GM19238 (cell line): ENCODE measurements around the gene PRDX6.
"Not testable (repeated sequence)": the region's sequence is repeated elsewhere in the genome, so short reads cannot be mapped to it uniquely, and the experiment has no call there.

Experiments used
- DNase-seq: peaks from one replicate; pipeline ENCODE4 v3.0.0; 2011; ENCODE audit warnings: low spot score; ENCODE audit not compliant: insufficient read length

Gene PRDX6

GRCh38 chr1:173477286-173478093 lies at the start of gene PRDX6:
TSS of gene PRDX6 (plus strand) at chr1:173477335. CDS start at chr1:173477398, 63 bp downstream.
- no peak for DNase-seq

- DNase-seq = no peak
Observed at GRCh38 chr1:173429471-173430402, 47.4 kb upstream of the PRDX6 start.

- no peak for DNase-seq
Observed at GRCh38 chr1:173430677-173431303, 46.3 kb upstream of the PRDX6 start.

- DNase-seq = no peak
Observed at GRCh38 chr1:173431304-173432045, 45.7 kb upstream of the PRDX6 start.

GRCh38 chr1:173432331-173432730 lies 44.8 kb upstream of the PRDX6 start:
- DNase-seq = no peak

- no peak for DNase-seq
Observed at GRCh38 chr1:173433751-173434326, 43.3 kb upstream of the PRDX6 start.

- no peak for DNase-seq
Observed at GRCh38 chr1:173436841-173437428, 40.2 kb upstream of the PRDX6 start.

- DNase-seq = no peak
Observed at GRCh38 chr1:173438675-173439074, 38.5 kb upstream of the PRDX6 start.

GRCh38 chr1:173440430-173440829 lies 36.7 kb upstream of the PRDX6 start:
- no peak for DNase-seq

GRCh38 chr1:173444757-173445156 lies 32.4 kb upstream of the PRDX6 start:
- no peak for DNase-seq

GRCh38 chr1:173445164-173445563 lies 32.0 kb upstream of the PRDX6 start:
- no peak for DNase-seq

- no peak for DNase-seq
Observed at GRCh38 chr1:173445656-173446055, 31.5 kb upstream of the PRDX6 start.

- DNase-seq = no peak
Observed at GRCh38 chr1:173447224-173447623, 29.9 kb upstream of the PRDX6 start.

- no peak for DNase-seq
Observed at GRCh38 chr1:173448945-173449344, 28.2 kb upstream of the PRDX6 start.

- DNase-seq = no peak
Observed at GRCh38 chr1:173451981-173452380, 25.2 kb upstream of the PRDX6 start.

GRCh38 chr1:173453982-173454381 lies 23.2 kb upstream of the PRDX6 start:
- DNase-seq = no peak

- DNase-seq = no peak
Observed at GRCh38 chr1:173454966-173455524, 22.1 kb upstream of the PRDX6 start.

GRCh38 chr1:173459885-173460284 lies 17.2 kb upstream of the PRDX6 start:
- no peak for DNase-seq

- DNase-seq = not testable (repeated sequence)
Observed at GRCh38 chr1:173462666-173463065, 14.5 kb upstream of the PRDX6 start.

GRCh38 chr1:173464185-173464584 lies 12.9 kb upstream of the PRDX6 start:
- not testable (repeated sequence) for DNase-seq
